GM19023 (cell line): Measurements from ENCODE around the gene EDNRB.
A peak's percentile ranks its signal among the peaks of the same experiment; 100 is the strongest.
"Not testable (repeated sequence)": the region's sequence is repeated elsewhere in the genome, so short reads cannot be mapped to it uniquely, and the experiment has no call there.

ENCODE experiments used
- ATAC-seq: cut with Tn5 transposase; IDR thresholded peaks from one replicate; pipeline ENCODE4 v1.9.1; 2021; ENCODE audit warnings: mild to moderate bottlenecking, moderate library complexity; ENCODE audit not compliant: unreplicated experiment

The EDNRB gene

DNA sequence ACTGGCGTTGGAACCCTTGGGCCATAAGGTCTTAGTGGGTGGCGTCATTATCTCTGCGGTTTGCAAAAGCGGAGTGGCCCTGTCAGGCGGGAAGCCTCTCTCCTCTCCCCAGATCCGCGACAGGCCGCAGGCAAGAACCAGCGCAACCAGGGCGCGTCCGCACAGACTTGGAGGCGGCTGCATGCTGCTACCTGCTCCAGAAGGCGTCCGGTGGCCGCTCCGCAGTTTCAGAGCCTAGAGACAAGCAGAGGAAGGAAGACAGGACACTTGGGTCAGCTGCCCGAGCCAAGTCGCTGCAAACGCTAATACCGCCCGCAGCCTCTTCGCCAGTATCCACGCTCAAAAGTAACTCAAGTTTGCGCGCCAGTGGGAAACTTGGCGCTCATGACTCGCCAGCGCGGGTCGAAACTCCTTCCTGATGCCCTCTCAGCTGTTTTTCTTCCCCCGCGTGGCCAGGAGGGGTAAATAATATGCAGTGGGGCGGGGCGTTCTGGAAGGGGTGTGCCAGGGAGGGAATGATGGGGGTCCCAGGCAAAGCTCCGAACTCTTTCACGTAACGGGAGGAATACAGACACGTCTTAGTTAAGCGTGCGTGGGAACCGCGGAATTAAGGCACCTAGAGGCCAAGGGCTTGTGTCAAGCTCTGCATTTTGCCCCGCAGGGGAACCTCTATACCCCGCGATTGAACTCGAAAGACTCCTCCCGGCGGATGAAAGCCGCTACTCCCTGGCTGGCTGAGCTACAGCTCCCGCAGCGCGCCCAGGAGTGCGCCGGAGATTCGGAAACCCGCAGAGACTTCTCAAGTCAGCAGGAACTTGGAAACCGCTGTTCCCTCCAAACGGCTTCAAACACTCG is at the start of gene EDNRB:
EDNRB (minus strand) TSS at position 441 of the 855 bp plus-strand sequence; CDS start at position 183, 258 bp downstream.
- no peak for ATAC-seq

DNA sequence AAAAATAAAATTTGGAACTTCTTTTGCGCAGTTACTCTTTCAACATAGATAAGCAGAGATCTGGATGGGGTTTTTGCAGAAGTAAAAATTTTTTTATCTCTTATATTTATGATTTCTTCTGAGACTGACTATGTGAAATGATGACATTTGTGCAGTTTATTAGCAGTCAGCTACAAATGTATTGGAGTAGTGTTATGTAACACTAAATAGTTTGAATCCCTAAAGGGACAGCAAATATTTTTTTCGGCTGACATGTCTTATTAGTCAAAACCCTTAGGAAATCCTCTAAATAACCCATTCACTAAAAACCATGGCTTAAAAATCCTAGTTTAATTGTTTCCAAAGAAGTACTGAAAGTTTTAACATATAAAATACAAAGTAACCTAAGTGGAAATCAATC is 48.0 kb upstream of the EDNRB start:
- no peak for ATAC-seq

DNA sequence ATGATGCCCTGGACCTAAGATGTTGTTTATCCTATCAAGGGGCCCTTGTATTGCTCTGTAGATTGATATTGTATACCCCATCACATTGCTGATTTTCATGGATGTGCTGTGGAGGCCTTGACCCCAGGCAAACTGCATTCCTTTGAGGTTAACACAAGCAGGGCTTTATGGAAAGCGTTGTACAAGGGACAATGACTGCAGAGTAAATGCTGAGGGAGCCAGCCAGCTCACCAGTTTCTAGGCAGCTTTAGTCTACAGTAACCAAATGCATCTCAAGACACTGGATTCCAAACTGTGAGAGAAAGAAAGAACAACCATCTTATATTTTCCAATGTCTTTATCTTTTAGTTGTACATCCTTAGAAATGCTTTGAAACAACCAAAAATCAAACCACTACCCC is 34.1 kb upstream of the EDNRB start:
- no peak for ATAC-seq

DNA sequence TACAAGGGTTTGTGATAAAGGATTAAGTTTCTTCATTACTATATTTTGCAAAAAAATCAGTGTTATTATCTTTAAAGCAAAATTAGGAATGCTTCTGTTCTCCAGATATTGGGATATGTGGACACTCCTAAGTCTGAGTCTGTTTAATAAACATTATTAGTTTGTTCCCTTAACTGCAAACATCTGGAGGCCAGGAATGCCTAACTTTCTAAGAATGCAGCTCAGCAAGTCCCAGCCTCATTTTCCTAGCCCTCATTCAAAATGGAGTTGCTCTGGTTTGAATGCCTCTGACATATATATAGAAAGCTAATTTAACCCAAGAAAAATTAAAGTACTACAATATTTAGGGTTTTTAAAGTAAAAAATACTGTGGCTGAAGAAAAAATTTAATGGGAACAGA is 33.6 kb upstream of the EDNRB start:
- ATAC-seq, result no peak

DNA sequence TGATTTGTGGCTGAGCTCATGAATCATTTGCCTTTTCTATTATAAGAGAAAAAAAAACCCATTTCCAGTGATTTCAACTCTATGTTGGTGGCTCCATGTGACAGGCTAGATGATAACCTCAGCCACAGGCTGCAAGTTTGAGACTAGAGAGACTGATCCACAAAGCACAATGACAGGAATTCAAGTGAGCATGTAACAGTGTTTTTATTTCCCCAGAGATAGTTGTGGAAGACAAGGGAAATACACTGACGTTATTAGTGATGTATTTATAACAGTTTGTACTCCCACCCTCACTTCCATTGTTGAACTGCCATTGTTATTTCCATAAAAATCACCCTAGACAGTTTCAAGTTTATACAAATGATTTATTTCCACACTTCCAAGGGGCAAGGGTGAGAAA is 27.9 kb upstream of the EDNRB start:
- ATAC-seq, result no peak

DNA sequence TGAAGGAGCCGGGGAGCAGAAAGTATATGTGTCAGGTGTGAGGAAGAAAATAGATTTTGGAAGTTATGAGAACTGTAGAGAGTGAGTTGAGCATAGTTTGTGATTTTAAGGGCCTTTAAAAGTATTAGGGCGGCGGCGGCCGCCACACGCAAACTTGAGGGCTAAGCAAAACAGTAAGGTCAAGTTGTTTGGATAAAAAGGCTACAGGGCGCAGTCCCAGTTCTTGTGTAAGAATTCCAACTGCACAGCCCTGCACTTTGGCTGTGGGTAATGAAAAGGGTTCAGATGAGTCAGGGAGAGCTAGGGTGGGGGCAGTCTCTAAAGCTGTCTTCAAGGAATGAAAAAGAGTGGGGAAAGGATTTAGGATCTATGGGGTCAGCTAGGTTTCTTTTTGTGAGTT is 16.4 kb upstream of the EDNRB start:
- not testable (repeated sequence) for ATAC-seq

DNA sequence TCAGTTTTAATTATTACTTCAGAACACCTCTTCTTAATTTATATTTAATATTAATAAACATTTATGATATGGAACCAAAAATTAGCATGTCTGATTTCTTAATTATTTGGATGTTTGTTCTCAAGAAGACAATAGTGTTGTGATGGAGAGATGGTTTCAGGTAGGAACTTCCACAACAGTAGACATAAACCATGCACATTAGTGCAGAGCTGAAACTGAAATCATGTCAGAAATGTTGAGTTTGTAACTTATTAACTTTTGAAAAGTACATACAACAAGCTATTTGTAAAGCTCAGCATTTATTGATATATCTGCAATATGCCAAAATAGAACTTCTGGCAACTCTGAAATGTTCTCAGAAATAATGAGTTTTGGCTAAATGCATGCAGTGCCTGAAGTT is 11.8 kb upstream of the EDNRB start:
- no peak for ATAC-seq

DNA sequence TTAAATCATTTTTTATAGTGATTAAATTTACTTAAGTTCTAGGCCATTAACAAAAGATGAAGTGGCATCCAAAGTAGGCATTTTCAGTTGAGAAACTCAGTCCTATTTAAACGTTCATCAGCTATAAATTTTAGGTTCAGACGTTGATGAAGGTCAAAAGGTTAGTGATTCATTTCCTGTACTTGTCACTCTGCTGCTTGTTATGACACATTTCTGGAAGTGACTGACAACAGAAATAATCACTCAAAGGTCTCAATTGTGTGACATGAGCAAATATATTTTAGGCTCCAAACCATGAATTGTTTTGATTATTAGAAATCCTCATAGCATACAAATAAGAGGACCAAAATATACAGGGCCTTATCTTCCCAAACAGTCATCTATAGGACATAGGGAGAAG is 10.3 kb upstream of the EDNRB start:
- ATAC-seq, result peak; percentile 81

DNA sequence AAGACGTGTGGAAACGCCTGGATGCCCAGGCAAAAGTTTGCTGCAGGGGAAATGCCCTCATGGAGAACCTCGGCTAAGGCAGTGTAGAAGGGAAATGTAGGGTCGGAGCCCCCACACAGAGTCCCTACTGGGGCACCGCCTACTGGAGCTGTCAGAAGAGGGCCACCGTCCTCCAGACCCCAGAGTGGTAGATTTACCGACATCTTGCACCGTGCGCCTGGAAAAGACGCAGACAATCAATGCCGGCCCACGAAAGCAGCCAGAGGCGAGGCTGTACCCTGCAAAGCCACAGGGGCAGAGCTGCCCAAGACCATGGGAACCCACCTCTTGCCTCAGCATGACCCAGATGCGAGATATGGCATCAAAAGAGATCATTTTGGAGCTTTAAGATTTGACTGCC is 7.0 kb upstream of the EDNRB start:
- ATAC-seq, result no peak

DNA sequence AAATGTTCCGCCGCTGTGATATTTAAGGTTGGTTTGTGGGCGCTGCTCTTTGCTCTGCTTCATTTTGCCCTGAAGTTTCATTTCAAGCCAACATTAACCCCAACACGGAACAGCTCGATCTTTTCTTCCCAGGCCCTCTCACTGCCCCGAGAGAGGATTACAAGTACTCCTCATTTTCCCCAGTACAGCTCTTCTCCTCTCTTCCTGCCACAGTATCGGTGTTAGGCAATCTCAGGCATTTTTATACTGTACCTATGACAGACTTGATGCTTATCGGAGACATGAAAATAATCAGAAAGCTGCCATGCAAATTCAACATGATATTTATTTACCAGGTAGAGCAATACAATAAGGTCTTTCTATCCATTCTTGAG is 1.3 kb upstream of the EDNRB start:
- no peak for ATAC-seq

DNA sequence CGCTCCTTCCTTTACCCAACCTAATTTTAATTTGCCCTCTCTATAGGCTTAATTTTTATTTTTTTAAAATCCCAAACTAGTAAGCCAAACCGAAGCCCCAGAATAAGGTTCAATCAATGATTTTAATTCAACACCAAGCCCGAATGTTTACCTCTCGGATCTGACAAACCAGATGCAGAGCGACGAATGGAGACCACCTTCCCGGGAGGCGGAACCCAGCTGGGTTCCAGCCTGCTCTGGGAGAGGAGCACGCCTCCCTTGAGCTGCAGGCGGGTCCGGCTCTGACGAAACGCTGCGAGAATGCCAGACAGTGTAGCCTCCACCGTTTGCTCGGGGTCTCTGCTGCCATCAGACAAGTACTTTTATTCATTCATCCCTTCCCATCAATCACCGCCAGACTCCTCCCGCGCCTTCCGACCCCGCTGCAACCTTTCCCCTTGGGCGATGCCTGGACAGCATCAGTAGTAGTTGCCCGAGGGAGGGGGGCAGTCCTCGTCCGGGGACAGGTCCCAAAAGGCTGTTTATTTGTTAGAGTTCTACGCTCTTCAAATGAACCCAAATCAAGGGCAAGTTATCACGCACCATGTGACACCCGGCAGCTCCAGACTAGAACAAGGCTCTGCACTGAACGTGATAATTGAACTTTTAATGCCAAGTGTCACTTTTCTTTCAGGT is 752 bp upstream of the EDNRB start:
- ATAC-seq, result no peak

DNA sequence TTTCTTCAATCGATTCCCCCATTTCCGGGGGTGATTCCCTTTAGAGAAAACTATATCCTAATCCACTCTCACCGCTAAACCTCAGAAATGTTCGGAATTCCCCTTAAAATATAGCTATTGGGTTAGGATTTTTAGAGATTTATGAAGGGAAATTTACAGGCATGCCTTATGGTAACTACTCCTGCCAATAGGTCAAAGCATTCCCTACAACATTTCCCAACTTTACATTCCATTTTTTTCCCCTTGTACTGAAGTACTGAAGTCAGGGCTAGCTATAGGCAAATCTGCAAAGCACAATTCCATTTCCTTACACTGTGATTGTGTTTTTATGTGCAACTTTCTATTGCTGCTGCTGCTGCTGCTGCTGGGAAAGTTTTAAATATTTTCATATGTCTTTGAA is 2.1 kb downstream of the EDNRB start:
- ATAC-seq, result no peak

DNA sequence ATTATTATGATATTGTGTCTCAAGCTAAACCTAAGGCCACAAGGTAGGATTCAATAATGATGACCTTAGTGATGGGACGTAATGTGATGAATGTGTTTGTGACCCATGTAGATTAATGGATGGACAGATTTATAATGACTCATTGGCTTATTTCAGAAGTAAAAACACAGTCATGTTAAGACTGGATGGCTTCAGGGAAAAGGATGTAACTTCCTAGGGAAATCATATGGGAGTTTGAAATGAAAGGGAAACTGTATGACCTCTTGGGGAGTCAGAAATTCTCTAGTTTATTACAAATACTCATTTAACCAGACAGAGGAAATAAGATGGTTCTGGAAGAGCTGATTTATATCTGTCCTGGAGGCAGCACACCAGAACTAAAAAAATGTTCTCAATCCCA is 2.9 kb downstream of the EDNRB start:
- ATAC-seq, result no peak

DNA sequence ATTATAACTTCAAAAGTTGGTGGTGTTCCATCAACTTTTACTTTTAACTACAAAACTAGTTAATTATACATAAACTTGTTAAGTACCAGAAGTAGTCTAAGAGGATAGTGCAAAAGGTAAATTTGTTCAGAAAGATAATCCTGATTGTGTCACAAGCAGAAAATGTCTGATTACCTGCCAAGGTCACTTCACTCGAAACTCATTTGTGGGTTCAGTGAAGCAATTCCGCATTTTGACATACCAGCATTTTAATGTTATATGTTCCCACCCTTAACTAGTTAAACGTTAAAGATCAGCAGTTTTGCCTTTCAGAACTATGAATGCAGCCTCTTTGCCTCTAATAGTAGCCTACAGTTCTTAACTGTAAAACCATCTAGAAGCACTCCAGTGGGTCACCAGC is 5.6 kb downstream of the EDNRB start:
- no peak for ATAC-seq

DNA sequence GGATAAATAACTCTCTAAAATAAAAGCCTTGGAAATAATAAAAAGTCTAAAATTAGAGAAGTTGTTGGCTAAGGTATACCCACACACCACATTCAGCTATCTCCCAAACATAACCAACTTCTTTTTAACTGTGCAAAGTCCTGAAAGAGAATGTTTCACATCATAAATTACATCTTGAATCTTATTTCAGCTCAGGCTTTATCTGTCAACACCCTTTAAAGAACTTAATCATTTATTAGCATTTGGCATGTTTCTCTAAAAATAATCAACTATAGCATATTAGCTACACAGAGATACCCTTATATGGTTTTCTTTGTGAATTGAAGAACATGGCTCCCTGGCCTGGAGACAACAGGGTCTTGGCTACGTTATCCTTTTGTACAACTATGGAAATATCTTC is 6.9 kb downstream of the EDNRB start:
- ATAC-seq, result no peak

DNA sequence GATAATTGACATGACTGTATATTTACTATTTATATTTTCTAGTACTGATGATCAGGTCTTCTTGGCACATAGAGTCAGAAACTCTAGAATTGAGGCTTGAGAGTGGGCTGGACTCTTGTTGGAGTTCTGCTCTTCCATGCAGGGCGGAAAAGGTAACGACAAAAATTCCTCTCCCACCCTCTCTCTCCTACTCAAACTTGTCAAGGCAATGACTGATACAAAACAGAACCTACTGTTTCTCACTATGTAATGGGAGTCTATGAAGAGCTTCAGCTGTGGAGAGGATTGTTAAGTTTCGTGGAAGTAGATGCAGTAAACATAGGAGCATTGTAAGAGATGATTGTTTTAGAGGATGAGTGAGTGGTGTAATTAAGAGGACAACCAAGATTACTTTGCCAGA is 8.8 kb downstream of the EDNRB start:
- no peak for ATAC-seq

DNA sequence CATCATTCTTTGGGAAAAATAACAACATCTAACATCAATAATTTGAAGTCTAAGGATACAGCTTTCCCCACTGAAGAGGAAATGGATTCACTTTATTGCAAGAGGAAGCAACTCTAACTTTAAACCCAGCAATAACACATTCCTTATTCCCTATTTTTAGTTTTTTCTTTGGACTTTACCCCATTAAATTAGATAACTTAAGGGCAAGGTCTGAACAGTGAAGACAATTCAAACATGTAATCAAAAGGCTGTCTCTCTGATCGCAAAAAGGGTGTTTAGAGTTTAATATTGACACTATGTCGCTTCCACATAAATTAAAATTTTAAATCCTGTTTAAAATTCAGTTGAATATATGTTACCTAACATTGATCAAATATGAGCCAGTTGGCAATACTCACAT is 10.1 kb downstream of the EDNRB start:
- ATAC-seq, result no peak

DNA sequence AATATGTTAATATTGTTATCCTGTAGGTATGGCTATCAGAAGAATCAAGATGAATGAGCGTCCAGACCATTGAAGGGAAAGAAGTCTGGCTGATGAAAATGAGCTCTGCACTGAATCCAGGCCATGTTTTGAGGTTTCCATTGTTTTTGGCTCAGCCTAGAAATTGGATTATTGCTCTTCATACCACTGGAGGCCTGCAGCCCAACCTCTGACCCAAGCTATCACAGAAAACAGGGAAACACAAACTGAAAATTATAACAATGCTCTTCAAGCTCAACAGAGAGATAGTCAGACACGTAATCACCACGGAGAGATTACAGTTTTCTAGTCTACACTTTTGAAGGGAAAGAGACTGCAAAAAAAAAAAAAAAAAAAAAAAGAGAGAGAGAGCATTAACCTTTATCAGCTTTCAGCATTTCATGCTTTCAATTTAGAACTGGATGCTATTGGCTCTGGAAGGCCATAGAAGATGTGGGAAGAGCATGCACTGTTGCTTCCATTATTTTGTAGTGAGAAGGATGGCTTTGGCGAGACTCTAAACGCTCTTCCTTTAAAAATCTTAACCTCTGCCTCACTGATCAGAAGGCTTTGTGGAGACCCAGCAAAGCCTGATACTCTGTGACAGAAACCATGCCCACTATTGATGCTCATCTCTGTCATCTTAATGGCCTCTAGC is 10.8 kb downstream of the EDNRB start:
- no peak for ATAC-seq

DNA sequence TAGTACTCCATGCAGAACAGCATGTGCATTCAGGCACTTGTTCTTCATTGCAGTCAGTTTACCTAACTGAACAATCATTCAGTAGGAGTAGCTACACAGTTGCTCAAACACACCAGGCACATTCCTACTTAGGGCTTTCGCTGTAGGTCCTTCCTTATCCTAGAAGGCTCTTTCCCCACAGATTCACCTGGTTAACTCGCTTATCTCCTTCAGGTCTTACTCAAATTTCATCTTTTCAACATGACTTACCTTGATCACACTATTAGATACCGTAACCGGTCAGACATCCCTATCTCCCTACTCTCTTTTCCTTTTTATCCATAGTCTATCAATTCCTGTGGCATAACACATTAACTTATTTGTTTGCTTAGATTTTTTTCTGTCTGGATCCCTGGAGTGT is 14.6 kb downstream of the EDNRB start:
- ATAC-seq, result no peak

DNA sequence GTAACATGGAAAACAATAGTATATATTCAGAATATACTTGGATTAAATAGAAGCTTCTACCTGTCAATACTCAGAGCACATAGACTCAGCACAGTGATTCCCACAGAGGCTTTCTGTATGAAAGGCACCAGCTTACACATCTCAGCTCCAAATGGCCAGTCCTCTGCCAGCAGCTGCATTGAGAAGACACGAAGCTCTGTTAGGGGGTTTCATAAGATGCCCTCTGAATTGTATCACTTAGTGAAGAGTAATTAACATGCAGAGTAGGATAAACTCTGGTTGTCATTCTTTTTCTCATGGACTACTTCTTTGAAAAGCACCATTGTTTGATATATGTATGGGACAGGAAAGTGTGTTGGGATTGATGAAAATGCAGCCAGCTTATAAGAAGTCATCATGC is 15.2 kb downstream of the EDNRB start:
- no peak for ATAC-seq

DNA sequence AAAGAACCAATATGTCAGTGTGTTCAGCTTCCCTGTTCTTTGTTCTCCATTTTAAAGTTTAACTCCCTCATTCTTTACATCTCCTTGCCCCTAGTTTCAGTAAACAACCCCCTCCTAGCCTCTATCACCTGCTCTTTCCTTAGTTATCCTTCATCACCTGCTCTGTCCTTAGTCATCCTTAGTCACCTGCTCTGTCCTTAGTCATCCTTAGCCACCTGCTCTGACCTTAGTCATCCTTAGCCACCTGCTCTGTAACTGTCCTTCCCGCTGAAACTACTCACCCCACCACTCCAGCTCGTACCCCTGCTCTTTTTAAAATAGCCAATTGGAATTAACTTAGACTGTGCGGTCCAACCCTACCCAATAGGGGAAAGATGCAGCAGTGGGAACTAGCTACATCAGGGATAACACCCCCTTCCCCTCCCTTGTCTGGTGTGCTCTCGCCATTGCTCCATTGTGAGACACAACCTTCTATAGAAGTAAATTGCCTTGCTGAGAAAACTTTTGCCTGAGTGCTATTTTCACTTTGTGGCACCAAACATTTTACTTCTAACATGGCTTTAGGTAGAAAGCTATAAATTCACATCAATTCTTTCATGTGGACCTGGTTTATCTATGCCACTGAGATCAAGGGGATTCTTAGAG is 16.2 kb downstream of the EDNRB start:
- ATAC-seq, result no peak

DNA sequence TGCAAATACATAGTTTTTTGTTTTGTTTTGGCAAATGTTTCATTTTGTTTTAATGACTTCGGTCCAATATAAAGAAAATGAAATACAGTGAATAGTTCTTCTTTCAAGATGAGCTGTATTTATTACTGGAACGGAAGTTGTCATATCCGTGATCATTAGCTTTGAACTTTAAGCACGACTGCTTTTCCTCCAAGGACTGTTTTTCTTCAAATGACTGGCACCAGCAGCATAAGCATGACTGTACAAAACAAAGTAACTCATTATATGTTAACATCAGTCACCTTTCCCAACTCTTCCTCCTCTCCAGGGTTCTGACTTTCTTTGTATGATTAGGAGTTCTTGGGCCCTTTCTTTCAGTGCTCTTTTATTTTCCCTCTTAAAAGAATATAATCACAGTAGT is 20.5 kb downstream of the EDNRB start:
- ATAC-seq, result peak; percentile 67
